Effector memory CD4-positive, alpha-beta T cell (primary cell): ENCODE data around the gene CPLX1.

Experiments used
- DNase-seq, 3 donors: peaks; one replicate each; pipeline ENCODE4 v3.0.0-alpha.2; 2020
- H3K27ac ChIP-seq: 2 replicates; pipeline ENCODE4 v1.7.0; 2013; ENCODE audit warnings: mild to moderate bottlenecking, low read length, moderate library complexity; ENCODE audit not compliant: insufficient read depth, poor library complexity, severe bottlenecking
- H3K27me3 ChIP-seq: replicated peaks from 2 replicates; pipeline ENCODE4 v1.7.0; 2013; ENCODE audit warnings: mild to moderate bottlenecking, low read length; ENCODE audit not compliant: insufficient read depth, control insufficient read depth, poor library complexity, severe bottlenecking
- H3K36me3 ChIP-seq: 2 replicates; pipeline ENCODE4 v1.7.0; 2013; ENCODE audit warnings: mild to moderate bottlenecking, low read length, moderate library complexity; ENCODE audit not compliant: control insufficient read depth, insufficient read depth
- H3K4me1 ChIP-seq: 2 replicates; pipeline ENCODE4 v1.7.0; 2013; ENCODE audit warnings: low read length, mild to moderate bottlenecking; ENCODE audit not compliant: control insufficient read depth, insufficient read depth, poor library complexity, severe bottlenecking
- H3K4me3 ChIP-seq: 2 replicates; pipeline ENCODE4 v1.7.0; 2013; ENCODE audit warnings: low read length, low read depth, mild to moderate bottlenecking; ENCODE audit not compliant: insufficient read depth, poor library complexity, severe bottlenecking
- H3K9me3 ChIP-seq: 2 replicates; pipeline ENCODE4 v1.7.0; 2013; ENCODE audit warnings: mild to moderate bottlenecking, low read length, moderate library complexity; ENCODE audit not compliant: control insufficient read depth

CPLX1 gene

GRCh38 chr4:833731-834367 lies 7.9 kb upstream of the CPLX1 start:
- no peak overlapping the region for H3K27ac ChIP-seq
- H3K9me3 ChIP-seq, result no peaks in the 10 kb centered on the region
- H3K27me3 ChIP-seq, result no peaks in the 10 kb centered on the region
- no peaks in the 10 kb centered on the region for H3K4me1 ChIP-seq
- H3K4me3 ChIP-seq, result no peak overlapping the region
- no peak for DNase-seq
- H3K36me3 ChIP-seq, result no peaks in the 10 kb centered on the region

- no peaks in the 10 kb centered on the region for H3K36me3 ChIP-seq
- H3K9me3 ChIP-seq, result no peaks in the 10 kb centered on the region
- no peak for DNase-seq
- no peak overlapping the region for H3K27ac ChIP-seq
- H3K4me1 ChIP-seq, result no peaks in the 10 kb centered on the region
- no peak overlapping the region for H3K4me3 ChIP-seq
- H3K27me3 ChIP-seq, result no peaks in the 10 kb centered on the region
Observed at GRCh38 chr4:833156-833555, 7.2 kb upstream of the CPLX1 start.

GRCh38 chr4:832536-832935 lies 6.6 kb upstream of the CPLX1 start:
- Histone ChIP-seq H3K4me1 (no peaks in the 10 kb centered on the region), H3K27me3 (peaks cover 5% of the 10 kb centered on the region), H3K9me3 (no peaks in the 10 kb centered on the region), H3K27ac (no peak overlapping the region), H3K36me3 (no peaks in the 10 kb centered on the region), H3K4me3 (no peak overlapping the region)
- DNase-seq, result no peak

- no peaks in the 10 kb centered on the region for H3K4me1 ChIP-seq
- H3K27ac ChIP-seq, result no peak overlapping the region
- H3K27me3 ChIP-seq, result peaks cover 6% of the 10 kb centered on the region
- H3K4me3 ChIP-seq, result no peak overlapping the region
- no peak for DNase-seq
- H3K9me3 ChIP-seq, result no peaks in the 10 kb centered on the region
- H3K36me3 ChIP-seq, result no peaks in the 10 kb centered on the region
Observed at GRCh38 chr4:832108-832507, 6.2 kb upstream of the CPLX1 start.

- Histone ChIP-seq H3K36me3 (no peaks in the 10 kb centered on the region), H3K27ac (no peak overlapping the region), H3K4me3 (no peak overlapping the region), H3K27me3 (peaks cover 6% of the 10 kb centered on the region), H3K4me1 (peaks cover 5% of the 10 kb centered on the region), H3K9me3 (no peaks in the 10 kb centered on the region)
- no peak for DNase-seq
Observed at GRCh38 chr4:831483-831805, 5.5 kb upstream of the CPLX1 start.

- no peaks in the 10 kb centered on the region for H3K9me3 ChIP-seq
- H3K36me3 ChIP-seq, result no peaks in the 10 kb centered on the region
- DNase-seq, result no peak
- peaks cover 5% of the 10 kb centered on the region for H3K4me1 ChIP-seq
- H3K4me3 ChIP-seq, result no peak overlapping the region
- no peak overlapping the region for H3K27ac ChIP-seq
- peaks cover 6% of the 10 kb centered on the region for H3K27me3 ChIP-seq
Observed at GRCh38 chr4:830601-831482, 4.9 kb upstream of the CPLX1 start.

- Histone ChIP-seq H3K4me1 (peaks cover 10% of the 10 kb centered on the region), H3K27ac (no peak overlapping the region), H3K4me3 (no peak overlapping the region), H3K36me3 (no peaks in the 10 kb centered on the region), H3K27me3 (peaks cover 11% of the 10 kb centered on the region), H3K9me3 (no peaks in the 10 kb centered on the region)
- DNase-seq, result no peak
Observed at GRCh38 chr4:829761-830600, 4.1 kb upstream of the CPLX1 start.

GRCh38 chr4:829291-829690 lies 3.4 kb upstream of the CPLX1 start:
- H3K36me3 ChIP-seq, result no peaks in the 10 kb centered on the region
- H3K27me3 ChIP-seq, result peaks cover 18% of the 10 kb centered on the region
- H3K27ac ChIP-seq, result no peak overlapping the region
- no peaks in the 10 kb centered on the region for H3K9me3 ChIP-seq
- peaks cover 11% of the 10 kb centered on the region for H3K4me1 ChIP-seq
- DNase-seq, result no peak
- no peak overlapping the region for H3K4me3 ChIP-seq

- peaks cover 11% of the 10 kb centered on the region for H3K4me1 ChIP-seq
- H3K27ac ChIP-seq, result no peak overlapping the region
- no peaks in the 10 kb centered on the region for H3K9me3 ChIP-seq
- no peak for DNase-seq
- H3K4me3 ChIP-seq, result no peak overlapping the region
- no peaks in the 10 kb centered on the region for H3K36me3 ChIP-seq
- H3K27me3 ChIP-seq, result peaks cover 23% of the 10 kb centered on the region
Observed at GRCh38 chr4:828641-829271, 2.8 kb upstream of the CPLX1 start.
